Lower lobe of right lung (tissue), 2 donors: ENCODE measurements around the gene RHOU. TPM values are rescaled to one million over a fixed set of nuclear protein-coding genes. Genes with fewer than 3 reads are reported as not detected.
A peak's percentile ranks its signal among the peaks of the same experiment; 100 is the strongest.

ENCODE experiments used
- ATAC-seq, 2 donors: fragments of 200-7000 bp; cut with Tn5 transposase; one replicate each; pipeline ENCODE4 v1.9.1; 2020 to 2022; ENCODE audit warnings: mild to moderate bottlenecking in 2 of 2, moderate library complexity in 2 of 2
- DNase-seq: peaks from one replicate; pipeline ENCODE4 v3.0.0-alpha.2; 2020
- H3K27ac ChIP-seq: fragments of 200-600 bp; one replicate; pipeline ENCODE4 v1.8.0; 2022
- H3K27me3 ChIP-seq: fragments of 200-600 bp; one replicate; pipeline ENCODE4 v1.8.0; 2022; ENCODE audit warnings: low read depth
- H3K36me3 ChIP-seq: fragments of 200-600 bp; one replicate; pipeline ENCODE4 v1.8.0; 2022; ENCODE audit warnings: mild to moderate bottlenecking
- H3K4me1 ChIP-seq: fragments of 200-600 bp; one replicate; pipeline ENCODE4 v1.8.0; 2022
- H3K4me3 ChIP-seq: fragments of 200-600 bp; one replicate; pipeline ENCODE4 v1.8.0; 2022; ENCODE audit warnings: mild to moderate bottlenecking
- H3K9me3 ChIP-seq: fragments of 200-600 bp; one replicate; pipeline ENCODE4 v1.8.0; 2022
- intact Hi-C: fragments of 100-400 bp; cut with DNase I; formaldehyde crosslinking; loops from one replicate; pipeline ENCODE4 v1.11.0; 2022
- total RNA-seq: library from RNA; stranded (reverse); fragmentation: NEBNext Ultra II Directional; extraction: Animal tissue kit (Norgen Biotek cat#: 25700); gene quantifications from one replicate; pipeline ENCODE4 v1.2.1, GENCODE V29; 2021
- TF ChIP-seq, protein P1 (sequence below): fragments of 200-600 bp; IDR thresholded peaks from one replicate; pipeline ENCODE4 v1.8.0; 2022; ENCODE audit warnings: antibody characterized with exemption, mild to moderate bottlenecking
- donor health status: DM: no; HTN: yes; CAD: no; lungs with severe emphysema.

The RHOU gene
- total RNA-seq, 1 donor from 2014 or later = 22.9 TPM

DNA sequence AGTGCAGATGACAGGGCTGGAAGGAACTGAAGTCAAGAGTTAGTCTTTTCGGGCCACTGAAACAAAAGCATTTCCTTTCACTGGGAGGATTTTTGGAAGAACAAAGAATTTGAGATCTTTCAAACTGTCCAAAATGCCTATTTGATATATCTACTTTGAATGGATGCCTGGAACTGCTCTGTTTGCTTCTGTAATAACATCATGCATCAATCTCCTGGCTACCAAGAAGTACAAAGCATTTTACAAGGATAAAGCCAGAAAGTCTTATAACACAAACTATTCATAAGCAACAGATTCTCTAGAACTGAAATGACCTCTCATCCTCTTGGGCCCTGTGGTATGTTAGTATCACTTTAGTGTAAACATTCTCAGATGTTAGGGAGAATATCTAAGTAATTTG is 18.2 kb upstream of the RHOU start:
- DNase-seq = no peak
- no peak for ATAC-seq
- no peak overlapping the region for H3K27ac ChIP-seq

DNA sequence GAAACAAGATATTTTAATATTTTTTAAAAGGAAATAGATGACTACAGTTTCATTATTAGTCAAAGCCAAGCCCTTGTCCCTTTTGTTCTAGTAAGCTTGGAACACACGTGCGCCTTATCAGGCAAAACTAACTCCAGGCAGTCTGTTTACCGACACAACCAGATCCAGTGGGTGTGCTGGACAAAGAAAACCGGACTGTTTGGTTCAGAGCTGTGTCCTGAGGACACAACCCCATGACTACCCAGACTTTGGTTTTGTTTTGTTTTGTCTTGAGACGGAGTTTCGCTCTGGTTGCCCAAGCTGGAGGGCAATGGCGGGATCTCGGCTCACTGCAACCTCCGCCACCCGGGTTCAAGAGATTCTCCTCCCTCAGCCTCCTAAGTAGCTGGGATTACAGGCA is 13.9 kb upstream of the RHOU start:
- H3K4me1 ChIP-seq = no peaks in the 10 kb centered on the region
- peaks cover 4% of the 10 kb centered on the region for H3K27me3 ChIP-seq
- DNase-seq (no peak), ATAC-seq (peak; percentile 73 to 76)
- TF ChIP-seq, protein P1, sequence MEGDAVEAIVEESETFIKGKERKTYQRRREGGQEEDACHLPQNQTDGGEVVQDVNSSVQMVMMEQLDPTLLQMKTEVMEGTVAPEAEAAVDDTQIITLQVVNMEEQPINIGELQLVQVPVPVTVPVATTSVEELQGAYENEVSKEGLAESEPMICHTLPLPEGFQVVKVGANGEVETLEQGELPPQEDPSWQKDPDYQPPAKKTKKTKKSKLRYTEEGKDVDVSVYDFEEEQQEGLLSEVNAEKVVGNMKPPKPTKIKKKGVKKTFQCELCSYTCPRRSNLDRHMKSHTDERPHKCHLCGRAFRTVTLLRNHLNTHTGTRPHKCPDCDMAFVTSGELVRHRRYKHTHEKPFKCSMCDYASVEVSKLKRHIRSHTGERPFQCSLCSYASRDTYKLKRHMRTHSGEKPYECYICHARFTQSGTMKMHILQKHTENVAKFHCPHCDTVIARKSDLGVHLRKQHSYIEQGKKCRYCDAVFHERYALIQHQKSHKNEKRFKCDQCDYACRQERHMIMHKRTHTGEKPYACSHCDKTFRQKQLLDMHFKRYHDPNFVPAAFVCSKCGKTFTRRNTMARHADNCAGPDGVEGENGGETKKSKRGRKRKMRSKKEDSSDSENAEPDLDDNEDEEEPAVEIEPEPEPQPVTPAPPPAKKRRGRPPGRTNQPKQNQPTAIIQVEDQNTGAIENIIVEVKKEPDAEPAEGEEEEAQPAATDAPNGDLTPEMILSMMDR = no peak
- H3K4me3 ChIP-seq = no peak overlapping the region
- intact Hi-C loops = no loop called here
- H3K36me3 ChIP-seq = no peaks in the 10 kb centered on the region
- no peaks in the 10 kb centered on the region for H3K9me3 ChIP-seq
- no peak overlapping the region for H3K27ac ChIP-seq

More for the DNA sequence above, 18.2 kb upstream of the RHOU start:
- no peaks in the 10 kb centered on the region for H3K4me1 ChIP-seq
- no peaks in the 10 kb centered on the region for H3K36me3 ChIP-seq
- H3K27me3 ChIP-seq = no peaks in the 10 kb centered on the region
- TF ChIP-seq, protein P1 = no peak
- H3K4me3 ChIP-seq = no peak overlapping the region
- H3K9me3 ChIP-seq = no peaks in the 10 kb centered on the region
- intact Hi-C loops = no loop called here

DNA sequence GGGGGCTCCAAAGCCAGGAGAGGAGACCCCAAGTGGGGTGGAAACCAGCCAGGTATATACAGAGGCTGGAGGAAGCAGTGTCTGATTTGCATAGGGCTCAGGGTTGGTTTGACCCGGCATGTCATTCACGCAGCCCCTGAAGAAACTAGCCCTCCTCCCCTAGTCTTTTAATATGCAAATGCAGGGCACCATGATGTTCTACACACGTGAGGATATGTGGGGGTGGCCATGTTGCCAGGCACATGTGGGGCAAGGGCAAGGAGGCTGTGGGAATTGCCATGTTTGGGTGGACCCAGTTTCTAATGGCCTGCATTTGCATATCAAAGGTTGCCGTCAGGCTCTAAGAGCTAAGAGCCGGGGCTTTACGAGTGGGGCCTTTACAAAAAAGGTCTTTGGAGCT is 12.0 kb upstream of the RHOU start:
- intact Hi-C loops = no loop called here
- peaks cover 7% of the 10 kb centered on the region for H3K4me1 ChIP-seq
- no peaks in the 10 kb centered on the region for H3K9me3 ChIP-seq
- TF ChIP-seq, protein P1 = no peak
- DNase-seq (no peak), ATAC-seq (no peak)
- no peak overlapping the region for H3K4me3 ChIP-seq
- H3K27ac ChIP-seq = no peak overlapping the region
- H3K27me3 ChIP-seq = peaks cover 6% of the 10 kb centered on the region
- H3K36me3 ChIP-seq = no peaks in the 10 kb centered on the region

DNA sequence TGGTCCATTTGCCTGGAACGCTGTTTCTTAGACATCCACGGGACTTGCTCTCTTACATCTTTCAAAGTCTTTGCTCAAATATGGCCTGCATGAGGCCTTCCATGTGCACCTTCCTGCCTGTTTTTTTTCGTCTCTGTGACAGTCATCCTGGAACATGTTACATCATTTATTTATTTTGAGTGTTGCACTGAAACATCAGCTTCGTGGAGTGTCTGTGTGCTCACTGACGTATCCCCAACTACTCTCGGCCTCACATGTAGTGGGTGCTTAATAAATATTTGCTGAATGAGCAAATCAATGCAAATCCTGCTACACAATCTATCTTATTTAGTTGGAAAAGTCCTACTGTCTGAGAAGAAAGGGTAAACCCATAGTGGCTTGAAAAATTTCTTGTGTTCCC is 11.4 kb upstream of the RHOU start:
- intact Hi-C loops = no loop called here

DNA sequence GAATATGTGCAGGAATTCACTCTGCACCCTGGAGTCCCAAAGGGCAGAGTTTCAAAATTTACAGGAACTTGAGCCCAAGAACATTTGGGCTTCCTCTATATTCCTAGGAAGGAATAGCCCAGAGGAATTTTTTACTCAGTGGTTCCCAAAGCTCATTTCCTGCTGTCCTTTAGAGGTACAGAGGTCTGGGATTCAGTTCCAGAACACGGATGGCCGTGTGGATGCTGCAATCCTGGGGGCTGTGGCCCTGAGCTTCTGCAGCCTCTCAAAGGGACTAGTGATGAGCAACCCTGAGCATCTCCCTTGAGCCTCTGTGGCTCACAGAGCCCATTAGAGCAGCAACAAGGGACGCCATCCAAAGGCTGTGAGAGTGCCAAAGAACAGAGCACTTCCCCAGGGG is 10.1 kb upstream of the RHOU start:
- Histone ChIP-seq H3K4me1 (peaks cover 7% of the 10 kb centered on the region), H3K4me3 (no peak overlapping the region), H3K27me3 (peaks cover 6% of the 10 kb centered on the region), H3K27ac (no peak overlapping the region), H3K9me3 (no peaks in the 10 kb centered on the region), H3K36me3 (no peaks in the 10 kb centered on the region)
- TF ChIP-seq, protein P1 = no peak
- ATAC-seq (no peak), DNase-seq (no peak)
- intact Hi-C loops = no loop called here

More for the DNA sequence above, 11.4 kb upstream of the RHOU start:
- ATAC-seq = no peak
- Histone ChIP-seq H3K36me3 (no peaks in the 10 kb centered on the region), H3K27me3 (peaks cover 6% of the 10 kb centered on the region), H3K27ac (no peak overlapping the region), H3K9me3 (no peaks in the 10 kb centered on the region), H3K4me1 (peaks cover 7% of the 10 kb centered on the region), H3K4me3 (no peak overlapping the region)
- TF ChIP-seq, protein P1 = no peak
- no peak for DNase-seq

DNA sequence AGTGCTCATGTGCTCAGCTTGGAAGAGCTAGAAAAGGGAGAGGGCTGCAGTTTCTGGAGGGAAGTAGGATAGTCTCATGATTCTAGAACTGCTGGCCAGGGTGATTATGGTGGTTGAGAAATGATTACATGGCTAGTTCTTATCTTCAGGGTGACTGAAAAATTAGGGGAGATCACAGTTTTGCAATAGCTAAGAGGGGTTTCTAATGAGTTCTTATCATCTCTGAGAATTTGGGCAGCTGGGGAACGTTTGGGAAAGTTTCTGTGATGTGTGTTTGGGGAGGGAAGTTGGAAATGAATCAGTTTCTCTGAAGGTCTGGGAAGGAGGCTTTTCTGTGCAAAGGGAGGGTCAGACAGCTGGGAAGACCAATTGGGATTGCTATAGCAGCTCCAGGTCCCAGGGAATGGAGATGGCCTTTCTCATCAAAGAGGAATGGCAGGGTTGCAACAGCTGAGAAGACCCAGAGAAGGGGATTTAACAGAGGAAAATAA is 7.6 kb upstream of the RHOU start:
- H3K27me3 ChIP-seq = peaks cover 6% of the 10 kb centered on the region
- ATAC-seq = peak; percentile 30 to 35
- intact Hi-C loops = no loop called here
- TF ChIP-seq, protein P1 = no peak
- H3K27ac ChIP-seq = no peak overlapping the region
- DNase-seq = no peak
- H3K36me3 ChIP-seq = no peaks in the 10 kb centered on the region
- H3K4me1 ChIP-seq = peaks cover 7% of the 10 kb centered on the region
- H3K9me3 ChIP-seq = no peaks in the 10 kb centered on the region
- H3K4me3 ChIP-seq = no peak overlapping the region
